A204.1 (cell line): ENCODE measurements around the gene CITED4.
"Not testable (repeated sequence)": the region's sequence is repeated elsewhere in the genome, so short reads cannot be mapped to it uniquely, and the experiment has no call there.

Experiments used
- FAIRE-seq: peaks from 2 replicates; lab custom pipeline; 2012; peaks lifted over from hg19 to GRCh38; lab: Jason Lieb, UNC

The CITED4 gene, protein sequence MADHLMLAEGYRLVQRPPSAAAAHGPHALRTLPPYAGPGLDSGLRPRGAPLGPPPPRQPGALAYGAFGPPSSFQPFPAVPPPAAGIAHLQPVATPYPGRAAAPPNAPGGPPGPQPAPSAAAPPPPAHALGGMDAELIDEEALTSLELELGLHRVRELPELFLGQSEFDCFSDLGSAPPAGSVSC

DNA sequence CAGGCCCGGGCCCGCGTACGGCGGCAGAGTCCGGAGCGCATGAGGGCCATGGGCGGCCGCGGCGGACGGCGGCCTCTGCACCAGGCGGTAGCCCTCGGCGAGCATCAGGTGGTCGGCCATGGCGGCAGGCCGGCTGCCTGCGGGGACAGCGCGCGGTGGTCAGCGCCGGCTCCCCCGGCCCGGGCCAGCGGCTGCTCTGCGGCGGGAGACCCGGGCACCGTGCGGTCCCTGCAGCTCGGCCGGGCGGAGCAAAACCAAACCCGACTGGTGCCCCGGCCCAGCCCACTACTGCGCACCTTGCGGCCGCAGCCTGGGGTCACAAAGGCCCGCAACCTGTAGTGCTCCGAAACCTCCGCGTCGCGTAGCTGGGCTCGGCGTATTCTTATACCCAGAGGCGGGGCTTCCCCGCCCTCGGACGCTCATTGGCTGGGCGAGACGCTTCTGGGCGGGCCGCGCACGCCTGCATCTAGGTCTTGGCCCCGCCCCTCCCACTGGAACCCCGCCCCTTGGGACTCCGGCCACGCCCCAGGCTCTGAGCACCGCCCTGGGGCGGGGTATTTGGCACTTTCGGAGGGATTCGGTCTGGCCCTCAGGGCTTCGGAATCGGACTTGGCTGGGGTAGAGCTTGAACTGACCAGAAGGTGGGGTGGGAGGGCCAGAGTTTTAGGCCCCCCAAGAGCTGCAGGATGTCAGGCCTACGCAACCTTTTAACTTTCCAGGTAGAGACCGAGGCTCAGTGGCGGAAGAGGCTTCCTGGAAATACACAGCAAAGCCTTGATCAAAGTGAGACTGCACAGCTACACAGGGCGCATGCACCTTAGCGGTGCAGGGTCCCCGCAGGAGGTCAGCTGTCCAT is at the start of gene CITED4:
Gene CITED4 (minus strand): TSS at position 356 of the 856 bp plus-strand sequence. CDS start 236 bp downstream, at position 120.
- FAIRE-seq, result no peak

DNA sequence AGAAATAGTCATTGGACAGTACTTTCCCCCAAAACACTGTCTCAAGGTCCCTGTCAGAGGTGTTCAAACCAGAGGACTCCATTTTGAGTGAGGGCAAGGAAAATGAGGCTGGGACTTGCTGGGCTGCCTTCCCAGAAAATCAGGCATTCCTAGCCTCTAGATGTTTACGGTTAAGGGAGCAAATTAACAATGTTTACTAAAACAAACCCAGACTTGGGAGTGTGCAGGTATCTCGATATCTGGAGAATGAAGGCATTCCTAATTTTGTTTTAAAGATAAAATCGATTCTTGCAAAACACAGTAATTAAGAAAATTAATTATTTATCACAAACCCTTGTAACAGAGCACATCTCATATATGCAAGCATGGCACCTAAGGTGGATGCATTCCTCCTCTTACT is 48.9 kb upstream of the CITED4 start:
- FAIRE-seq, result no peak

GRCh38 chr1:40909281-40909680 is 47.1 kb upstream of the CITED4 start:
- no peak for FAIRE-seq

GRCh38 chr1:40908350-40908749 is 46.2 kb upstream of the CITED4 start:
- no peak for FAIRE-seq

DNA sequence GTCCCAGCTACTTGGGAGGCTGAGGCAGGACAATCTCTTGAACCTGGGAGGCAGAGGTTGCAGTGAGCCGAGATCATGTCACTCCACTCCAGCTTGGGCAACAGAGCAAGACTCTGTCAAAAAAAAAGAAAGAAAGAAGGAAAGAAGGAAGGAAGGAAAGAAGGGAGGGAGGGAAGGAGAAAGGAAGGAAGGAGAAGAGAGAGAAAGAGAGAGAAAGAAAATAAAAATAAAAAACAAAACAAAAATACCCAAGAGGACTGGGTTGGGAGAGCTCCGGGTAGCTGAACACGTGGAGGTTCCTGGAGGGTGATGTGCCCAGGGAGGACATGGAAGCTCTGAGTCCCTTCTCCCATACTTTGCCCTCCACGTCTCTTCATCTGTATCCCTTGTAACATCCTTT is 45.7 kb upstream of the CITED4 start:
- no peak for FAIRE-seq

DNA sequence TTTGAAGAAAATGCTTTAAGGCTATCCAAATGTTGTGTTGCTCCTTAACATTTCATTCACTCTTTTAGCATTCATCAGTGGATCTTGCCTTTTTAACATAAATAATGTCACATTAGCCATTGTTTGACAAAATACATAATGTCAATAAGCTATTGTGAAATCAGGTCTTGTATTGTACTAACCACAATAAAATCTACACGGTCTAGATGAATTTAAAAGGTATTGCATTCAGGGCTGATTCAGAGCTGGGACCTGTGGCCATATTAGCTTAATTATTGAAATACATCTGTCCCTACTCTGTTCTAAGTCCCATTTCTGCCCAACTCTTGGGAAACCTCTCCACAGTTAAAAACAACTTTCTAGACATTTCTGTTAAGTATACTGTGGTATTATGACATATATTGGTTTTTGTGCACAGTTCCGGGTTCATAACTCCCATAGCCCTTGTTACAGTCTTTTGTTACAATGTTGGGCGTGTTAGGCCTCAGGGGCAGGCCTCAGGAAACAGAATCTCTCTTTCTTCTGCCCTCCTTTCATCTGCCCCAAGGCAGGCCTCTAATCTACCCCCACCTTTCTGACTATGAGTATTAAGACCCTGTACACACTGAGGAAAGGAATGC is 44.7 kb upstream of the CITED4 start:
- FAIRE-seq, result no peak

- FAIRE-seq, result no peak
Observed at GRCh38 chr1:40905061-40905460, 42.9 kb upstream of the CITED4 start.

DNA sequence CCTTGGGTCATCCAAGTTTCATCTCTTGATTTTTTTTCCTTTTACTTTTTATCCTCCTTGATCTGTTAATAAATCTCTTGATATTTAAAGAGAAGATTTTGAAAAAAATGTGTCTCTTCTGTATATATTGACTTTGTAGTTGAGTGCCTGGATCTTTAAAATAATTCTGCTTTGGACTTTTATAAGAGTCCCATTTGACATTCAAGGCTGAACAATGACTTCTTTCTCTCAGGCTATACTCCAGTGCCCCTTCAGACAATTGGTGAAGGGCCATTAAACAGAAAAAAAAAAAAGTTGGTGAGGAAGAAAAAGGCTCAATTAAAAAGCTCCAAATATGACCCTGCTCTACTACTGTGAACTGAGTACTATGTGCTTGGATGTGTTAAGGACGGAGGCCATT is 40.9 kb upstream of the CITED4 start:
- FAIRE-seq, result no peak

DNA sequence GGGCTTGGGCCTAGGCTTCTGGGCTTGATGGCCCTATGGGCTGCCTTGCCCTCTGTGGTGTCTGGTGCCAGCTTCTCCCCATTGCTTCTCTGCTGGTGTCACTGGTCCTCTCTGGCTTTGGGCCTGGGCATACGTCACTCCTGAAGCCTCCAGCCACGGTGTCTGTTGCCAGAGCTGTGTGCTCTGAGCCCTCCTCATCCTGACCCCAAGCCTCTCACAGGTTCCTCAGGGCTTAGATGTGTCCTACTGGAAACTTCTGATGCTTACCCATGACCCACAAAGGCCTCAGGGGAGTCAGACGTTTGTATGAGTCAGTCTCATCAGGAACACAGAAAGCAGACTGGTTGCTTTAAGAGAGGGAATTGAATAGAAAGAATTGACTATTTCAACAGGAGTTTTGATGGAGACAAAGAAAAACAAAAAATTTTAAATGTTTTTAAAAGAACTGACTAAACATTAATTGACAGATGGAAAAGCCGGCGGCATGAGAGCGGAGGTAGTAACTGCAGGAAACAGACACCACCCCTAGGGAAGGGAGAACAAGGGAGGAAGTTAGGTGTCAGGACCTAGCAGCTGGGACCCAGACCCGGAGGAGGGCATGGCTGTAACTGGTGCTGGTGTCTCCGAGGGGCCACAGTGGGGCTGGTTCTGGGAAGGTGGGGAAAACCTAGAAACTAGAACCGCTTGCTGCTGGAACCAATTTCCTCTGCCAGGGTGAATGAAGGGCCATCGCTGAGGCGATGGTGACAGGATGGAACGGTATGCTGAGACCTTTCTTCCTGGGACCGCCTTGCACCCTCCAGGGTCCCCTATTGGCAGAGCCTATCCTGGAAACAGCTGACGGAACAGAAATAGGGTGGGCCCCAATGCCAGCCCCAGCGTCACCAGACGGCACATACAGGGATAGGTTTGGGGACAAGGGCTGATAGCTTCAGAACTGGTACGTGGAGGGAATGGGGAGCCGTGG is 40.0 kb upstream of the CITED4 start:
- FAIRE-seq, result no peak

DNA sequence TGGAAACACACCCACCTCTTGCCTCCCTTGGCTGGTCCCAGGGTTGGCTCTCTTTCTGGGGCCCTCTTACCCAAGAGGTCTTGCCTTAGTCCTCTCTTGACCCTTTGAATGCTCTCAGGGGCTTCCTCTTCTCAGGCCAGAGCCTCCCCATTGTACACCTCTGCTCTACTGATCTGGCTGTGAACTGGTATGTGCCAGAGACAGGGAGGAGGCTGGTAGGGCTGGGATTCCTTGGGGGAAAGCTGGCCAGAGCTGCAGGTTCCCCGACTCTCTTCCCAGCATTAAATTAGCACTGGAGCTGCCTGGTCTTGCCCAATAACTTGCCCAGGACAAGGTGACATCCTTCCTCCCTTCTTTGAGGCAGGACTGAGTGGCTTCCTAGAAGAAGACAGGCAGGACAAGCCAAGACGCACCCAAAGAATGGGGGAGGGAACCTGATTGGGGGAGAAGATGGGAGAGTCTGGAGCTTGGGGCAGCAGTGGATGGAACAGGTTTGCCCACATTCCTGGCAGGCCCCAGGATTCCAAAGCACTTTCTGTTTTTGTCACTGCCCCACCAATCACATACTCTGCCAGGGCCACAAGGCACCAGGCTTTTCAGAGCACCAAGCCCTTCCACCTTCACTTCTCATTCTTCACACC is 37.2 kb upstream of the CITED4 start:
- no peak for FAIRE-seq

GRCh38 chr1:40898431-40898901 is 36.3 kb upstream of the CITED4 start:
- no peak for FAIRE-seq

- FAIRE-seq, result no peak
Observed at GRCh38 chr1:40897513-40897912, 35.4 kb upstream of the CITED4 start.

DNA sequence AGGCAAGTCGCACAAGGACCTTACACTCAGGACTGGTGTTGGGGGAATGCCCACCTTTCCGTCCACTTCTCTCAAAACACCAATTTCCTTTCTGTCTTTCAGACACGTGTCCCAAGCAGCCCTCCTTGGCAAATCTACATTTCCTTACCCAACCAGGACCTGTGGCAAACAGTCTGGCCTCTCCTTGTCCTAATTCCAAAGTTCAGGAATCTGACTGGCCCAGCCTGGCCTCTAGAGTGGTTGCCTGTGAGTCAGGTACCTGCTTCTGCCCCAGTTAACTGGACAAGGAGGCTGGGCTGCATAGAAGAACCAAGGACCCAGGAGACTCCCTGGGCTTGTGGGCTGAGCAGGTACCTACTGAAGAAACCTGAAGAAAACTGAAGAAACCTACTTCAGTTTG is 34.3 kb upstream of the CITED4 start:
- no peak for FAIRE-seq

- FAIRE-seq, result no peak
Observed at GRCh38 chr1:40895601-40896000, 33.4 kb upstream of the CITED4 start.

DNA sequence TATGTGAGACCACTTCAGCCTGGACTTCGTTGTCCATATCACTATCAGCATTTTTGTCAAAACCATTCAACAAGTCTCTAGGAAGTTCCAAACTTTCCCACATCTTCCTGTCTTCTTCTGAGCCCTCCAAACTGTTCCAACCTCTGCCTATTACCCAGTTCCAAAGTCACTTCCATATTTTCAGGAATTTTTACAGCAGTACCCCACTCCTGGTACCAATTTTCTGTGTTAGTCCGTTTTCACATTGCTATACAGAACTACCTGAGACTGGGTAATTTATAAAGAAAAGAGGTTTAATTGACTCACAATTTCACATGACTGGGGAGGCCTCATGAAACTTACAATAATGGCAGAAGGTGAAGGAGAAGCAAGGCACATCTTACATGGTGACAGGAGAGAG is 32.7 kb upstream of the CITED4 start:
- not testable (repeated sequence) for FAIRE-seq

DNA sequence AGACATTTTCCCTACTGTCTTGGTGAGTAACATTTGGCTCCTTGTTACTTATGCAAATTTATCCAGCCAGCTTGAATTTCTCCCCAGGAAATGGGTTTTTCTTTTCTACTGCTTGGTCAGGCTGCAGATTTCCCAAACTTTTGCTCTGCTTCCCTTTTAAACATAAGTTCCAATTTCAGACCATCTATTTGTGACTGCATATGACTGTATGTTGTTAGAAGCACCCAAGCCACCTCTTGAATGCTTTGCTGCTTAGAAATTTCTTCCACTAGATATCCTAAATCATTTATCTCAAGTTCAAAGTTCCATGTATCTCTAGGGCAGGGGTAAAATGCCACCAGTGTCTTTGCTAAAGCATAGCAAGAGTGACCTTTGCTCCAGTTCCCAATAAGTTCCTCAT is 32.3 kb upstream of the CITED4 start:
- FAIRE-seq, result no peak

DNA sequence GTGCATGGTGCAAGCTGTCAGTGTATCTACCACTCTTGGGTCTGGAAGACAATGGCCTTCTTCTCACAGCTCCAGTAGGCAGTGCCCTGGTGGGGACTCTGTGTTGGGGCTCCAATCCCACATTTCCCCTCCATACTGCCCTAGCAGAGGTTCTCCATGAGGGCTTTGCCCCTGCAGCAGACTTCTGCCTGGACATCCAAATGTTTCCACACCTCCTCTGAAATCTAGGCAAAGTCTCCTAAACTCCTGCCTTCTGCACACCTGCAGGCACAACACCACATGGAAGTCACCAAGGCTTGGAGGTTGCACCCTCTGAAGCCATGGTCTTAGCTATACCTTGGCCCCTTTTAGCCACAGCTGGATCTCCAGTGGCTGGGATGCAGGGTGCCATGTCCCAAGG is 31.8 kb upstream of the CITED4 start:
- no peak for FAIRE-seq

DNA sequence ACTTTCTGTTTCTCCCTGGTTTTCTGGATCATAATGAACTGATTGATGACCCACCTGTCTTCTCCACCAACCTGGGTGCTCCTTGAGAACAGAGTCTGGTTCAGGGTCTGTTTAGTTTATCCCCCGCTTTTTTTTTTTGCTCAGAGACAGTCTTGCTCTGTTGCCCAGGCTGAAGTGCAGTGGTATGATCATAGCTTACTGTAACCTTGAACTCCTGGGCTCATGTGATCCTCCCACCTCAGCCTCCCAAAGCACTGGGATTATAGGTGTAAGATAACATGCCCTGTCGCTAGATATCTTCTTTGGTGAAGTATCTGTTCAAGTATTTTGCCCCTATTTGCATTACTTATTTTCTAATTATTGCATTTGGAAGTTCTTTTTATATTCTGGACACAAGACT is 30.2 kb upstream of the CITED4 start:
- FAIRE-seq, result no peak

DNA sequence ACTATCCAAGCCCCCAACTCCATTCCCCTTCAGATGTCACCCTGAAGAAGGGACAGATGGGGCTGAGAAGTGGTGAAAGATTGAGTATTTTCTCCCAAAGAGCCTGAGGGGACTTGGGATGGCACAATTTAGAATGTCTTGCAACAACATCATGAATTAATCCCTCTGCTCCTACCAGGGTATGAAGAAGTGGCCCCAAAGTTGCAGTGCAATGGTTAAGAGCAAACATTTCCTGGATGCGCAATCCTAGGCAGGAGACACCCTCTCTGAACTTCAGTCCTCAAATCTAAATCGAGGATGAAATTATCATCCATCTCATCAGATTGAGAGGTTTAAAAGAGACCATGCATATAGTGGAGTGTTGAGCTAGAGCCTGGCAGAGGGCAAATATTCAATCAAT is 28.6 kb upstream of the CITED4 start:
- FAIRE-seq, result no peak

DNA sequence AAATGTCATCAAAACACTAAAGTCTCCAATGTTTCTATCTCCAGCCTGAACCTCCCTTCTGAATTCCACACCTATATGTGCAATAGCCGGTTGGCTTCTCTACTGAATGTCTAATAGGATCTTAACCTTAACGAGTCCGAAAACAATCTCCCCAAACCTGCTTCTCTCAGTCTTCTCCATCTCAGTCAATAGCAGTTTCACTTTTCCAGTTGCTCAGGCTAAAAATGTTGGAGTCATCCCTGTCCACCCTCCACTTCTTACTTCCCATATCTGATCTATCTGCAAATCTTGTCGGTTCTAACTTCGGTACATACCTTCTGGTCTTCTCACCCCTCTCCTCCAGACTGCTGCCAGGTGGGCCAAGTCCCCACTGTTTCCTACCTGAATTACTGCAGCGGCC is 25.5 kb upstream of the CITED4 start:
- FAIRE-seq, result no peak

GRCh38 chr1:40887012-40887378 is 24.8 kb upstream of the CITED4 start:
- no peak for FAIRE-seq
